ENCODE results near the gene BCAS4. TPM values are rescaled to one million over a fixed set of nuclear protein-coding genes. Genes with fewer than 3 reads are reported as not detected.
A peak's percentile ranks its signal among the peaks of the same experiment; 100 is the strongest.

Gene BCAS4
- total RNA-seq, 4 donors from 2014 or later: 0.30 to 0.84 (median 0.51) TPM

DNA sequence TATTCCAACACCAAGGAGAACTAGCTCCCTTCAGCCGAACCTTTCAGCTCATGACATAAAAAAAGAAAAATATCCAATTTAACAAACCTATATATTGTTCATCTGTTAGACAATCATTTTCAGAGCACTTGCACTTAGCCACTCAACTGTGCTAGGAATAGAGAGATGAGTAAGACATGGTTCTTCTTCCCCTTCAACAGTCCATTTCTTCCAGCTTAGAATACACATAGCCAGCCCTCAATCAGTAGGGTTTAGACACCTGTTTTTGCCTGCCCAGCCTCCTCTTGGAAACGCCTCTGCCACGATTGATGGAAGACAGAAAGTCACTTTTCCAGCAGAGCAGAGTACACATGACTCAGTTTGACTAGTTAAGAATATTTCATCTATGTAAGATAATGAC, 114.6 kb downstream of the BCAS4 start:
- H3K9me3 ChIP-seq: no peaks in the 10 kb centered on the region
- DNase-seq (ENCODE audit: low spot score in 2 of 2): no peak
- peaks cover 0 to 75% (median 8%) of the 10 kb centered on the region in 4 donors for H3K4me1 ChIP-seq
- peaks cover 0 to 5% (median 0%) of the 10 kb centered on the region in 3 donors for H3K36me3 ChIP-seq
- no peak overlapping the region for H3K4me3 ChIP-seq
- no peak for TF ChIP-seq EP300 (IDR thresholded peaks at IDR 0.05)
- TF ChIP-seq POLR2A (IDR thresholded peaks at IDR 0.05): no peak
- TF ChIP-seq, protein P1, sequence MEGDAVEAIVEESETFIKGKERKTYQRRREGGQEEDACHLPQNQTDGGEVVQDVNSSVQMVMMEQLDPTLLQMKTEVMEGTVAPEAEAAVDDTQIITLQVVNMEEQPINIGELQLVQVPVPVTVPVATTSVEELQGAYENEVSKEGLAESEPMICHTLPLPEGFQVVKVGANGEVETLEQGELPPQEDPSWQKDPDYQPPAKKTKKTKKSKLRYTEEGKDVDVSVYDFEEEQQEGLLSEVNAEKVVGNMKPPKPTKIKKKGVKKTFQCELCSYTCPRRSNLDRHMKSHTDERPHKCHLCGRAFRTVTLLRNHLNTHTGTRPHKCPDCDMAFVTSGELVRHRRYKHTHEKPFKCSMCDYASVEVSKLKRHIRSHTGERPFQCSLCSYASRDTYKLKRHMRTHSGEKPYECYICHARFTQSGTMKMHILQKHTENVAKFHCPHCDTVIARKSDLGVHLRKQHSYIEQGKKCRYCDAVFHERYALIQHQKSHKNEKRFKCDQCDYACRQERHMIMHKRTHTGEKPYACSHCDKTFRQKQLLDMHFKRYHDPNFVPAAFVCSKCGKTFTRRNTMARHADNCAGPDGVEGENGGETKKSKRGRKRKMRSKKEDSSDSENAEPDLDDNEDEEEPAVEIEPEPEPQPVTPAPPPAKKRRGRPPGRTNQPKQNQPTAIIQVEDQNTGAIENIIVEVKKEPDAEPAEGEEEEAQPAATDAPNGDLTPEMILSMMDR (IDR thresholded peaks at IDR 0.05): no peak
- H3K27me3 ChIP-seq: no peaks in the 10 kb centered on the region
- 83 to 89% methylated on average over 3 of the region's 3 CpGs for WGBS, 2 donors
- no peak overlapping the region for H3K27ac ChIP-seq

DNA sequence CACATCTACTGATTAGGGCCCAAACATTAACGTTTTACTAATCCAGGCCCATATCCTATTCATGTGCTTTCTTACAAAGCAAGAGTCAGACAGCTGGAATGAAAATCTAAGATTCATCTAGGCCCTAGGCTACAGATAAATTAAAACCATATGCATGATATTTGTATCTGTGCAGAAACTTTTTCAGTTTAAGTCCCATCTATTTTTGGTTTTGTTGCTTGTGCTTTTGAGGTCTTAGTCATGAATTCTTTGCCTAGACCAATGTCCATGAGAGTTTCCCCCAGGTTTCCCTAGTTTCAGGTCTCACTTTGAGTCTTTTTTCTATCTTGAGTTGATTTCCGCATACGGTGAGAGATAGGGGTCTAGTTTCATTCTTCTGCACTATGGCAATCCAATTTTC, 116.2 kb downstream of the BCAS4 start:
- Histone ChIP-seq H3K4me1 (peaks cover 2 to 76% (median 16%) of the 10 kb centered on the region in 4 donors), H3K4me3 (no peak overlapping the region), H3K27ac (no peak overlapping the region), H3K27me3 (no peaks in the 10 kb centered on the region), H3K36me3 (peaks cover 0 to 5% (median 0%) of the 10 kb centered on the region in 3 donors), H3K9me3 (no peaks in the 10 kb centered on the region)
- TF ChIP-seq, protein P1 (IDR thresholded peaks at IDR 0.05): no peak
- no peak for TF ChIP-seq POLR2A (IDR thresholded peaks at IDR 0.05)
- no peak for TF ChIP-seq EP300 (IDR thresholded peaks at IDR 0.05)
- 66 to 67% methylated on average over 3 of the region's 3 CpGs for WGBS, 2 donors
- DNase-seq (ENCODE audit: low spot score in 2 of 2): no peak

DNA sequence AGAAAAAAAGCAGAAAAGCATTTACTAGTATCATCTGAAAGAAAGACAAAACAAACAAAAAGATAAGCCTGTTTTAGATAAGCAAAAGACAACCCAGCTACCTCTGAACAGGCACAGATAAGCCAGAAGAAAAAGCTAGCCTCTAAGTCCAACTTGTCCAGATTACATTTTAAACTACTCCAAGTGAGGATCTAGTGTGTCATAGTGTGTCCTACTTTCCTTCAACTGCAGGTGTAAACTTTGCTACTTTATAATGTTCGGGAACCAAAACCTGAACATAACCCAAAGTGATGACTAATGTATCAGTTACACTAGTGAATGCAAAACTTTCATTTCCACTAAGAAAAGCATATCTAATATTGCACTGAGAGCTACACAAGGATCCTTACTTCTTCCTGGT, 116.9 kb downstream of the BCAS4 start:
- TF ChIP-seq, protein P1 (IDR thresholded peaks at IDR 0.05): no peak
- no peak for TF ChIP-seq POLR2A (IDR thresholded peaks at IDR 0.05)
- no peak for TF ChIP-seq EP300 (IDR thresholded peaks at IDR 0.05)
- Histone ChIP-seq H3K27me3 (no peaks in the 10 kb centered on the region), H3K36me3 (peaks cover 0 to 5% (median 0%) of the 10 kb centered on the region in 3 donors), H3K27ac (no peak overlapping the region), H3K9me3 (no peaks in the 10 kb centered on the region), H3K4me1 (peaks cover 5 to 76% (median 22%) of the 10 kb centered on the region in 4 donors), H3K4me3 (no peak overlapping the region)
- WGBS, 2 donors: 72 to 79% methylated on average over 1 of the region's 1 CpG
- no peak for DNase-seq (ENCODE audit: low spot score in 2 of 2)

DNA sequence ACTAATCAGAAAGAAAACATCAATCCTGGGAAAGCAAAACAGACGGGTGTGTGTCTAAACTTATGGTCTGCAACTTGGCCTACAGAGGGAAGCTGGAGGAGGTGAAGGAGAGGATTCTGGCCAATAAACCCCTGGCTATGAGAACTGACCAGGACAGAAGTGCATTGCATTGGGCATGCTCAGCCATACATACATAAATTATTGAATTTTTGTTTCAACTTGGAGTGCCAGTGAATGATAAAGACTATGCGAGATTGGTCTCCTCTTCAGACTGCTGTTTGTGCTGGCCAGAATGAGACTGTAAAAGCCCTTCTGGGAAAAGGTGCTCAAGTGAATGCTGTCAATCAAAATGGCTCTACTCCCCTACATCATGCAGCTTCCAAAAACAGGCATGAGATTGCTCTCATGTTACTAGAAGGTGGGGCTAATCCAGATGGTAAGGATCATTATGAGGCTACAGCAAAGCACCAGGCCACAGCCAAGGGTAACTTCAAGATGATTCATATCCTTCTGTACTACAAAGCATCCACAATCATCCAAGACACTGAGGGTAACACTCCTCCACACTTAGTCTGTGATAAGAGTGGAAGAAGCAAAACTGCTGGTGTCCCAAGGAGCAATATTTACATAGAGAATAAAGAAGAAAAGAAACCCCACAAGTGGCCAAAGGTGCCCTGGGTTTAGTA, 119.0 kb downstream of the BCAS4 start:
- TF ChIP-seq POLR2A (IDR thresholded peaks at IDR 0.05): no peak
- TF ChIP-seq EP300 (IDR thresholded peaks at IDR 0.05): no peak
- TF ChIP-seq, protein P1 (IDR thresholded peaks at IDR 0.05): no peak
- no peak overlapping the region for H3K4me3 ChIP-seq
- 51 to 56% methylated on average over 2 of the region's 2 CpGs for WGBS, 2 donors

DNA sequence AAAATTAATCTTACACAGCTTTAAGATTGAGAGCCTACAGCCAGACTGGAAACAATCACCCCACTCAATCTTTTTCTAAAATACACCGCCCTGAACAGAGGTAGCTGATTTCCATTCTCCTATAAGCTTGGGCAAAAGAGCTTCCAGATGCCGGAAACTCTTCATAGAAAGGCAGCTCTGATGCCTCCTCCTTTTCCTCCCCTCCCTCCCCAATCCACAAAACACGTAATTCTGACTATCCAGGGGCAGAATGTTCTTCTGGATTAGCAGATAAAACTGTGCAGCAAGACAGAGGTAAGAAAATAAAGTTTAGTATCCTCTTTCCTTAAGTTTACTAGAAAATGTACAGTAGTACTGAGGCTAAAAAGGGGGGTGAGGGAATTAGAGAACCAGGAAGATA, 120.6 kb downstream of the BCAS4 start:
- Histone ChIP-seq H3K4me1 (peaks cover 5 to 93% (median 38%) of the 10 kb centered on the region in 4 donors), H3K4me3 (no peak overlapping the region)
- TF ChIP-seq, protein P1 (IDR thresholded peaks at IDR 0.05): no peak
- TF ChIP-seq EP300 (IDR thresholded peaks at IDR 0.05): no peak
- TF ChIP-seq POLR2A (IDR thresholded peaks at IDR 0.05): no peak

More for the DNA sequence above, 119.0 kb downstream of the BCAS4 start:
- Histone ChIP-seq H3K4me1 (peaks cover 5 to 93% (median 39%) of the 10 kb centered on the region in 4 donors), H3K36me3 (no peaks in the 10 kb centered on the region), H3K27me3 (no peaks in the 10 kb centered on the region), H3K9me3 (no peaks in the 10 kb centered on the region), H3K27ac (no peak overlapping the region)
- no peak for DNase-seq (ENCODE audit: low spot score in 2 of 2)

More for the DNA sequence above, 120.6 kb downstream of the BCAS4 start:
- no peaks in the 10 kb centered on the region for H3K36me3 ChIP-seq
- H3K27me3 ChIP-seq: no peaks in the 10 kb centered on the region
- 37 to 39% methylated on average over 3 of the region's 3 CpGs for WGBS, 2 donors
- H3K27ac ChIP-seq: peak overlapping the region in 1 of 4 donors; percentile 45
- no peak for DNase-seq (ENCODE audit: low spot score in 2 of 2)
- no peaks in the 10 kb centered on the region for H3K9me3 ChIP-seq

Data from tibial nerve (tissue), 4 donors.